ACHN (cell line): ENCODE results near the gene COX19.
A peak's percentile ranks its signal among the peaks of the same experiment; 100 is the strongest.
"Not testable (repeated sequence)": the region's sequence is repeated elsewhere in the genome, so short reads cannot be mapped to it uniquely, and the experiment has no call there.

Experiments
- DNase-seq: peaks from one replicate; pipeline ENCODE4 v3.0.0-alpha.2; 2015
- in situ Hi-C: cut with HindIII; loops from 2 replicates; pipeline ENCODE4 v1.10.0; 2017; ENCODE audit warnings: low sequenced_read_pairs, low pct_ligation_motif_present, low pct_unique_long_range_greater_than_20kb

Gene COX19

GRCh38 chr7:938546-939185 is 36.7 kb downstream of the COX19 start:
- no peak for DNase-seq
- in situ Hi-C loops: no loop called here

- in situ Hi-C loops: no loop called here
- DNase-seq: no peak
These were observed 37.4 kb downstream of the COX19 start for GRCh38 chr7:937856-938484.

- DNase-seq: peak; percentile 85
- in situ Hi-C loops: no loop called here
These were observed 38.8 kb downstream of the COX19 start for GRCh38 chr7:936386-937054.

DNA sequence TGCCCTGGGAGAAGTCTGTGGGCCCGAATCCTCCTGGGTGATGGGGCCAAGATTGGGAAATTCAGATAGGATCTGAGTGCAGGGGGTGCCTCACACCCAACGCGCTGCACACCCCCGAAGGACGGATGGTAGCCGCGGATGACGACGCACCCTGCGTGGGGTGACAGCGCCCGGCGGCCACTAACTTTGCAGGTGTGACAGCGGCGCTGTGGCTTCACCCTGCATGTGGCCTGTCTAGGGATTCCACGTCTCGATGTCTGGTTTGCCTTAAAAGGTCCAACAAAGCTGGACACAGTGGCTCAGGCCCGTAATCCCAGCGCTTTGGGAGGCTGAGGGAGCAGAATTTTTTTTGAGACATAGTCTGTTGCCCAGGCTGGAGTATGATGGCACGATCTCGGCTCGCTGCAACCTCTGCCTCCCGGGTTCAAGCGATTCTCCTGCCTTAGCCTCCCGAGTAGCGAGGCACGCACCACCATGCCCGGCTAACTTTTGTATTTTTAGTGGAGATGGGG is 39.4 kb downstream of the COX19 start:
- in situ Hi-C loops: no loop called here
- DNase-seq: no peak

GRCh38 chr7:935164-935873 is 40.0 kb downstream of the COX19 start:
- in situ Hi-C loops: no loop called here
- DNase-seq: no peak

GRCh38 chr7:934469-935163 is 40.7 kb downstream of the COX19 start:
- no peak for DNase-seq
- in situ Hi-C loops: no loop called here

DNA sequence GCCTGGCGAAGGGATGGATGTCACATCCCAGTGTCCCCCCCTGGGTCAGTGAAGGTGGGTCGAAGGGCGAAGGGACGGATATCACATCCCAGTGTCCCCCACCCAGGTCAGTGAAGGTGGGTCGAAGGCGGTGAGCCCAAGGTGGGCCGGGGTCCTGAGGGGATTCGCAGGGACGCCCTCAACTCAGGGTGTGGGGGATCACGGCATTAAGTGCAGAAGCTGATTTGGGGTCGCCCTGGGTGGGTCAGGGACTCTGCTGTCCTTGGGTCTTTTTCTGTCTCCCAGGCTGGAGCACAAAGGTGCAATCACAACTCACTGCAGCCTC is 42.7 kb downstream of the COX19 start:
- no peak for DNase-seq
- in situ Hi-C loops: no loop called here

DNA sequence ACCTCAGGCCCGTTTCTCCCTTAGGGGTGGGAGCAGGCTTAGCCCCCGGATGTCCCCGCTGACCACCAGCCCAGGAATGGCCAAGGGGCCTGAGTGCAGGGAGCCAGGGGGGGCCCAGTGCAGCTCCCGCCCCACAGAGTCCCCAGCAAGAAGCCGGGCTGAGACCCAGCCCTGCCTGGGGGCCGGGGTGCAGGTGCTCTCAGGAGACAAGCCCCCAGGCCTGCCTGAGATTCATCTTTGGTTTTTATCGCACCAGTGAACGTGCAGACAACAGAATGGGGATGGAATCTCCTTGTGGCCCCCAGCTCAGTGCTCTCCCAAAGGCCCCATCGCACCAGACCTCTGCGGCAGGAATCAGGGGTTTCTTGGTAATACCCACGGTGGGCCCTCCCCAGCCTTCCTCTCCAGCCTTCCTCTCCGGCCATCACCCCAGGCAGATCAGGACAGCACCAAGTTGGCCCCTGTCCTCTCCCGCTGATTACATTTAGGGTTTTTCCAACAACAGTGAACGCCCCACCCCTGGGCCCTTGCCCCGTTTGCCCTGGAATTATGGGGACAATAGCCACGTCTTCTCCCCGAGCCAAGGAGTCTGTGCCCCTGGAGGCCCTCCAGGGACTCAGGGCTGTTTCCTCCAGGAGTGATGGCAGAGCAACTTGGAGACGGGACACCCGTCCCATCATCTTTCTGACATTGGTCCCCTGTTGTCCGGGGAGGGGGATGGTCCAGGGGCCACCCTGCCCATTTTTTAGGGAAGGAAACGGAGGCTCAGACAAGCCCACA is 43.3 kb downstream of the COX19 start:
- in situ Hi-C loops: no loop called here
- no peak for DNase-seq

- no peak for DNase-seq
- in situ Hi-C loops: no loop called here
These were observed 44.2 kb downstream of the COX19 start for GRCh38 chr7:930975-931758.

- DNase-seq: no peak
- in situ Hi-C loops: no loop called here
These were observed 46.0 kb downstream of the COX19 start for GRCh38 chr7:929311-929711.

DNA sequence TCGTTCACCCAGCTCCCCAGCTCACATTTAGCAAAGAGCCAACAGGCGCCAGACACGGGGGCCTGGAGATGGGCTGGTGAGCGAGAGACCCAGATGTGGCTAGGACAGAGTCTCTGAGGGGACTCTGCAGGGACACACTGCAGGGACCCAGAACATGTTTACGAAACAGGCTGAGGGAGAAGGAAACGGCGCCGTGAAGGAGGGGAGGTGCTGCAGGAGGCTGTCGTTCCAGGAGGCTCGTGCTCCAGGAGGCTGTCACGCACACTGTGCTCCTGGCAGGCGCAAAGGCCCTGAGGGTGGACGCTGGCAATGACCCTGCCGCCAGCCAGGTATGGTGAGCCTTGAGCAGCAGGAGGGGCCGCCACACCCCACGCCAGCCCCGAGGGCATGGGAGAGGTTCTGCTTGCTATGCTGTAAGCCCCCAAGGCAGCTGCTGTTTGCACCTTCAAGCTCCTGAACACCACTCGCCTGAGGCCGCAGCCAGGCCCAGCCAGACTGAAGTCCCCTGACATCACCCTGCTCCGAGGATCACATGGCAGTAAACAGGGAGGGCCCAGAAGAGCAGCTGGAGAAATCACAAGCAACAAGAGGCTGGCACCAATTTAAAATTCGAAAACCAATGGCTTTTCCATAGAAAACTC is 48.2 kb downstream of the COX19 start:
- in situ Hi-C loops: no loop called here

GRCh38 chr7:926061-927030 is 49.0 kb downstream of the COX19 start:
- in situ Hi-C loops: no loop called here
- no peak for DNase-seq

More for the DNA sequence above, 48.2 kb downstream of the COX19 start:
- no peak for DNase-seq

GRCh38 chr7:925601-926000 is 49.7 kb downstream of the COX19 start:
- DNase-seq: no peak
- in situ Hi-C loops: no loop called here

DNA sequence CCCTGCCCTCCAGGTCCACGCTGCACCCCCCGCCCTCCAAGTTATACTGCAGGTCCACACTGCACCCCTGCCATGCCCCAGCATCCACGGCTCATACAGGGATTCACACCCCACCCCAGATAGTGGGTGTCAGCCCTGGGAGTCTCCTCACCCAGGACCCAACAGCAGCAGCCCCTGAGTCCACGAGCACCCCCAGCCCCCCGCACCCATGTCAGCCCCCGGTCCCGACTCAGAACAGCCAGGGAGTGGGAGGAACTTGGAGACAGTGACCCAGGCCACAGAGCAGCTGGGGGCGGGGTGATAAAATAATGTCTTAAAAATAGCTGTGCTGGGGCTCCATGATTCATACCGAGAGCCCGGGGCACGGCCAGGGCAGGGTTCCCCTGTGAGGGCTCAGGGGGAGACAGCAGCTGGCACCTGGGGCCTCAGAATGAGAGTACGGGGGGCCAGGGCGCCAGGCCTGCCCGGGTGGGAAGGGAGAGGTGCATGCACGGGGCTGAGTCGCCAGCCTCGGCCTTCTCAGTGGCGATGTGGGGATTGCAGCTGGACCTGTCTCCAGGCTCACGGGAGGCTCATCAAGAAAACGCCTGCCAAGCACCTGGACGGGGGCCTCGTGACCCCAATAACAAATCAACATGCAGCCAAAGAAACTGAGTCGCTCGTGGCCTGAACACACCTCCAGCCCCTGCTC is 50.7 kb downstream of the COX19 start:
- DNase-seq: no peak
- in situ Hi-C loops: no loop called here

- DNase-seq, in situ Hi-C loops: not testable (repeated sequence)
These were observed 51.3 kb downstream of the COX19 start for GRCh38 chr7:924042-924441.
